SK-N-SH (cell line): ENCODE measurements around the gene GLYAT. TPM values are rescaled to one million over a fixed set of nuclear protein-coding genes. Genes with fewer than 3 reads are reported as not detected.

Experiments
- CTCF ChIA-PET: fragments of 300-600, 350-600 bp; formaldehyde crosslinking; extraction: SDS; loops from one replicate; lab custom pipeline; 2021; lab: Yijun Ruan, JAX
- POLR2A ChIA-PET: fragments of 350-600 bp; sonication (Branson Sonifier 250); formaldehyde crosslinking; extraction: SDS; loops from one replicate; lab custom pipeline; 2020; ENCODE audit warnings: antibody characterized with exemption, inconsistent platforms; lab: Yijun Ruan, JAX
- DNase-seq: peaks from one replicate; pipeline ENCODE4 v3.0.0; 2012
- H2AFZ ChIP-seq: fragments of 200-600 bp; sonication (generic); 2 replicates; pipeline ENCODE4 v1.8.1; 2016; ENCODE audit warnings: antibody characterized with exemption, mild to moderate bottlenecking, low read depth
- H3F3A ChIP-seq: fragments of 200-600 bp; sonication (generic); replicated peaks from 2 replicates; pipeline ENCODE3; 2016; ENCODE audit warnings: antibody characterized with exemption, mild to moderate bottlenecking; ENCODE audit not compliant: insufficient read depth
- H3K27ac ChIP-seq, 2 experiments: fragments of 200-500 bp in 1 of 2; fragments of 200-600 bp in 1 of 2; sonication (Bioruptor generic) in 1 of 2; sonication (generic), shearing (Covaris generic) in 1 of 2; 2 replicates each; pipeline versions ENCODE4 v1.5.1 to v1.6.1; 2014 to 2016; ENCODE audit warnings: low read depth in 2 of 2, inconsistent platforms in 1 of 2, low read length in 1 of 2, mild to moderate bottlenecking in 1 of 2, mixed read lengths in 1 of 2
- H3K27me3 ChIP-seq: fragments of 200-600 bp; sonication (generic), shearing (Covaris generic); 2 replicates; pipeline ENCODE4 v1.6.1; 2016; ENCODE audit warnings: mixed run types; ENCODE audit not compliant: insufficient read depth
- H3K36me3 ChIP-seq, 2 experiments: fragments of 200-500 bp in 1 of 2; fragments of 200-600 bp in 1 of 2; sonication (Bioruptor generic) in 1 of 2; sonication (generic) in 1 of 2; replicated peaks in 1 of 2; 2 replicates each; pipeline versions ENCODE3 to v1.5.1; 2014 to 2016; ENCODE audit warnings: low read length in 1 of 2, mild to moderate bottlenecking in 1 of 2; ENCODE audit not compliant: insufficient read depth in 2 of 2, control insufficient read depth in 1 of 2
- H3K4me1 ChIP-seq, 2 experiments: fragments of 200-500 bp in 1 of 2; fragments of 200-600 bp in 1 of 2; sonication (Bioruptor generic) in 1 of 2; sonication (generic), shearing (Covaris generic) in 1 of 2; 2 replicates each; pipeline versions ENCODE4 v1.5.1 to v1.6.1; 2014 to 2016; ENCODE audit warnings: low read depth in 1 of 2, low read length in 1 of 2, mixed run types in 1 of 2; ENCODE audit not compliant: insufficient read depth in 2 of 2, control insufficient read depth in 1 of 2
- H3K4me2 ChIP-seq: fragments of 200-600 bp; sonication (generic), shearing (Covaris generic); 2 replicates; pipeline ENCODE4 v1.6.1; 2017; ENCODE audit warnings: mixed run types
- H3K4me3 ChIP-seq, 2 experiments: fragments of 200-500 bp in 1 of 2; fragments of 200-600 bp in 1 of 2; sonication (Bioruptor generic) in 1 of 2; sonication (generic), shearing (Covaris generic) in 1 of 2; 2 replicates each; pipeline versions ENCODE4 v1.5.1 to v1.8.1; 2014 to 2016; ENCODE audit warnings: low read depth in 2 of 2, inconsistent platforms in 1 of 2, low read length in 1 of 2, mild to moderate bottlenecking in 1 of 2, mixed read lengths in 1 of 2, moderate library complexity in 1 of 2
- H3K79me2 ChIP-seq: fragments of 200-600 bp; sonication (generic); 2 replicates; pipeline ENCODE4 v1.8.1; 2017; ENCODE audit warnings: mild to moderate bottlenecking; ENCODE audit not compliant: insufficient read depth
- H3K9ac ChIP-seq: fragments of 200-600 bp; sonication (generic); 2 replicates; pipeline ENCODE4 v1.6.1; 2017; ENCODE audit warnings: mixed run types
- H3K9me2 ChIP-seq: fragments of 200-600 bp; sonication (generic); 2 replicates; pipeline ENCODE4 v1.6.1; 2017; ENCODE audit warnings: mixed run types
- H3K9me3 ChIP-seq: fragments of 200-600 bp; sonication (generic); 2 replicates; pipeline ENCODE4 v1.6.1; 2017; ENCODE audit warnings: mixed run types, mild to moderate bottlenecking, moderate library complexity
- H4K20me1 ChIP-seq: fragments of 200-600 bp; sonication (generic); 2 replicates; pipeline ENCODE4 v1.6.1; 2017; ENCODE audit warnings: mild to moderate bottlenecking, mixed run types; ENCODE audit not compliant: insufficient read depth
- CHD2 ChIP-seq: fragments of 150-350 bp; IDR thresholded peaks from 2 replicates; pipeline ENCODE4 v1.6.1; 2018; ENCODE audit warnings: low read length; ENCODE audit not compliant: partially characterized antibody
- CTCF ChIP-seq: fragments of 200-600 bp; sonication (generic); IDR thresholded peaks from 2 replicates; pipeline ENCODE4 v1.6.1; 2017; ENCODE audit warnings: antibody characterized with exemption, mild to moderate bottlenecking, moderate library complexity
- EZH2phosphoT487 ChIP-seq: fragments of 200-600 bp; sonication (generic); IDR thresholded peaks from 2 replicates; pipeline ENCODE4 v1.6.1; 2017; ENCODE audit warnings: low read depth, mixed run types, mild to moderate bottlenecking, antibody characterized with exemption, moderate library complexity, borderline replicate concordance
- GABPA ChIP-seq: IDR thresholded peaks from 2 replicates; pipeline ENCODE4 v1.4.0; 2012; ENCODE audit warnings: low read depth, mild to moderate bottlenecking
- GATA2 ChIP-seq: sonication (generic); formaldehyde crosslinking; IDR thresholded peaks from 2 replicates; pipeline ENCODE4 v1.5.0; 2020; ENCODE audit warnings: mild to moderate bottlenecking, missing genetic modification reagents
- MEF2A ChIP-seq: IDR thresholded peaks from 2 replicates; pipeline ENCODE4 v1.4.0; 2012; ENCODE audit warnings: low read depth, borderline replicate concordance
- NFIC ChIP-seq: IDR thresholded peaks from 2 replicates; pipeline ENCODE4 v1.4.0; 2012; ENCODE audit warnings: borderline replicate concordance
- PBX3 ChIP-seq: IDR thresholded peaks from 2 replicates; pipeline ENCODE4; 2012
- POLR2AphosphoS5 ChIP-seq: IDR thresholded peaks from 2 replicates; pipeline ENCODE4 v1.6.1; 2012; ENCODE audit warnings: low read depth, low read length
- RXRA ChIP-seq: IDR thresholded peaks from 2 replicates; pipeline ENCODE4 v1.4.0; 2012; ENCODE audit warnings: low read depth, mild to moderate bottlenecking, borderline replicate concordance
- SIN3A ChIP-seq: IDR thresholded peaks from 2 replicates; pipeline ENCODE4 v1.6.1; 2012; ENCODE audit warnings: low read depth, mild to moderate bottlenecking, low read length, moderate library complexity, borderline replicate concordance
- SMC3 ChIP-seq: IDR thresholded peaks from 2 replicates; pipeline ENCODE4 v1.6.1; 2012; ENCODE audit warnings: low read depth, low read length, improper control_type of control experiment
- YY1 ChIP-seq: IDR thresholded peaks from 2 replicates; pipeline ENCODE4 v1.4.0; 2012; ENCODE audit warnings: low read depth, mild to moderate bottlenecking
- ZBTB33 ChIP-seq: IDR thresholded peaks from 2 replicates; pipeline ENCODE4 v1.4.0; 2012; ENCODE audit warnings: low read depth, borderline replicate concordance
- WGBS: methylation state at CpG from one replicate; pipeline ENCODE4 v1.1.6; 2017; ENCODE audit warnings: low lambda C conversion rate; 5-methylcytosine and 5-hydroxymethylcytosine counted together
- polyA plus RNA-seq, 3 experiments: library from polyadenylated mRNA; depleted of rRNA; stranded (reverse); fragments of >200 nt; gene quantifications; 2 replicates each; pipeline ENCODE4 v1.2.3, GENCODE V29; 2012

The GLYAT gene
- polyA plus RNA-seq, 1 of the 3 experiments (the other 2 are of a cell fraction), result not detected

GRCh38 chr11:58691675-58692074 lies 40.1 kb downstream of the GLYAT start:
- H3K4me2 ChIP-seq, result no peak overlapping the region
- no peaks in the 10 kb centered on the region for H3F3A ChIP-seq
- no peak for DNase-seq
- H3K9me3 ChIP-seq, result no peaks in the 10 kb centered on the region
- no peaks in the 10 kb centered on the region for H3K36me3 ChIP-seq
- ChIA-PET POLR2A (no interaction called here), CTCF (interaction anchor here (1.6 kb wide), 1 partner anchor 167 kb away, joined by 3 read pairs; no protein-coding TSS in a partner anchor)
- no peak overlapping the region for H3K9ac ChIP-seq
- H3K4me1 ChIP-seq, result no peaks in the 10 kb centered on the region
- H3K79me2 ChIP-seq, result no peaks in the 10 kb centered on the region
- H3K27ac ChIP-seq, result no peak overlapping the region
- H3K4me3 ChIP-seq, result no peak overlapping the region
- H3K27me3 ChIP-seq, result no peaks in the 10 kb centered on the region
- WGBS, result 10% methylated on average over 5 of the region's 5 CpGs
- H3K9me2 ChIP-seq, result no peaks in the 10 kb centered on the region
- no peaks in the 10 kb centered on the region for H4K20me1 ChIP-seq
- no peak overlapping the region for H2AFZ ChIP-seq
- TF ChIP-seq SMC3, result no peak
- no peak for TF ChIP-seq GABPA
- TF ChIP-seq YY1, result no peak
- no peak for TF ChIP-seq GATA2

GRCh38 chr11:58688789-58689503 lies 42.8 kb downstream of the GLYAT start:
- Histone ChIP-seq H3K27ac (no peak overlapping the region), H4K20me1 (no peaks in the 10 kb centered on the region), H3K9me3 (no peaks in the 10 kb centered on the region), H3K27me3 (no peaks in the 10 kb centered on the region), H3F3A (no peaks in the 10 kb centered on the region), H3K79me2 (no peaks in the 10 kb centered on the region), H2AFZ (no peak overlapping the region), H3K9me2 (no peaks in the 10 kb centered on the region), H3K4me3 (no peak overlapping the region), H3K4me2 (no peak overlapping the region), H3K9ac (no peak overlapping the region), H3K4me1 (no peaks in the 10 kb centered on the region), H3K36me3 (no peaks in the 10 kb centered on the region)
- WGBS, result 2% methylated on average over 4 of the region's 4 CpGs
- DNase-seq, result no peak
- ChIA-PET POLR2A (no interaction called here), CTCF (interaction anchor here (0.8 to 1.2 kb wide), 2 partner anchors 12 to 14 kb away, joined by 3 to 4 read pairs; no protein-coding TSS in a partner anchor)
- TF ChIP-seq ZBTB33, result no peak
- TF ChIP-seq SIN3A, result no peak
- TF ChIP-seq POLR2AphosphoS5, result no peak
- no peak for TF ChIP-seq CHD2
- no peak for TF ChIP-seq EZH2phosphoT487
- TF ChIP-seq PBX3, result no peak
- no peak for TF ChIP-seq CTCF
- TF ChIP-seq MEF2A, result no peak
- TF ChIP-seq RXRA, result no peak
- no peak for TF ChIP-seq NFIC
